DND-41 (cell line): ENCODE measurements around the gene CASQ2.

ENCODE experiments used
- ATAC-seq: fragments of 200-7000 bp; cut with Tn5 transposase; 3 replicates; pipeline ENCODE4 v1.9.1; 2021; ENCODE audit warnings: low read depth; ENCODE audit not compliant: insufficient read depth
- DNase-seq: peaks from one replicate; pipeline ENCODE4 v3.0.0-alpha.2; 2020
- H2AFZ ChIP-seq: 2 replicates; pipeline ENCODE4 v1.6.0; 2012; ENCODE audit warnings: low read depth, low read length
- H3K27ac ChIP-seq: 2 replicates; pipeline ENCODE4 v1.5.1; 2012; ENCODE audit warnings: low read length, inconsistent platforms
- H3K27me3 ChIP-seq: fragments of 200-600 bp; sonication (generic); 2 replicates; pipeline ENCODE4 v1.6.0; 2012; ENCODE audit warnings: low read length, mild to moderate bottlenecking, inconsistent platforms; ENCODE audit not compliant: insufficient read depth, poor library complexity
- H3K36me3 ChIP-seq: 2 replicates; pipeline ENCODE4 v1.5.1; 2012; ENCODE audit warnings: low read length, inconsistent platforms; ENCODE audit not compliant: insufficient read depth
- H3K4me1 ChIP-seq: 2 replicates; pipeline ENCODE4 v1.5.1; 2012; ENCODE audit warnings: mild to moderate bottlenecking, low read length; ENCODE audit not compliant: insufficient read depth
- H3K4me2 ChIP-seq: 2 replicates; pipeline ENCODE4 v1.6.0; 2012; ENCODE audit warnings: mild to moderate bottlenecking, moderate library complexity, low read length, inconsistent platforms; ENCODE audit not compliant: insufficient read depth
- H3K4me3 ChIP-seq, 2 experiments: fragments of 200-600 bp in 1 of 2; shearing (Covaris generic) in 1 of 2; 2 replicates each; pipeline ENCODE4 v1.5.1; 2012 to 2016; ENCODE audit warnings: inconsistent platforms in 2 of 2, low read length in 2 of 2, mild to moderate bottlenecking in 2 of 2, low read depth in 1 of 2, moderate library complexity in 1 of 2
- H3K79me2 ChIP-seq: 2 replicates; pipeline ENCODE4 v1.6.0; 2012; ENCODE audit warnings: low read length, inconsistent platforms; ENCODE audit not compliant: insufficient read depth
- H3K9ac ChIP-seq: 2 replicates; pipeline ENCODE4 v1.6.0; 2012; ENCODE audit warnings: low read depth, mild to moderate bottlenecking, inconsistent platforms, low read length, moderate library complexity
- H3K9me3 ChIP-seq: 2 replicates; pipeline ENCODE4 v1.5.1; 2012; ENCODE audit warnings: low read length, moderate library complexity, mild to moderate bottlenecking, inconsistent platforms; ENCODE audit not compliant: insufficient read depth, severe bottlenecking
- H4K20me1 ChIP-seq: 2 replicates; pipeline ENCODE4 v1.6.0; 2012; ENCODE audit warnings: low read length; ENCODE audit not compliant: insufficient read depth
- EZH2 ChIP-seq: IDR thresholded peaks from 3 replicates; pipeline ENCODE4 v1.6.1; 2012; ENCODE audit warnings: borderline replicate concordance, low read depth, mild to moderate bottlenecking, moderate library complexity, low read length, inconsistent platforms; ENCODE audit not compliant: severe bottlenecking
- TF ChIP-seq, protein P1 (sequence below): IDR thresholded peaks from 2 replicates; pipeline ENCODE4 v1.5.1; 2012; ENCODE audit warnings: borderline replicate concordance, low read length, moderate library complexity, mild to moderate bottlenecking; ENCODE audit not compliant: poor library complexity, severe bottlenecking; ENCODE audit errors: extremely low read depth

CASQ2 gene

DNA sequence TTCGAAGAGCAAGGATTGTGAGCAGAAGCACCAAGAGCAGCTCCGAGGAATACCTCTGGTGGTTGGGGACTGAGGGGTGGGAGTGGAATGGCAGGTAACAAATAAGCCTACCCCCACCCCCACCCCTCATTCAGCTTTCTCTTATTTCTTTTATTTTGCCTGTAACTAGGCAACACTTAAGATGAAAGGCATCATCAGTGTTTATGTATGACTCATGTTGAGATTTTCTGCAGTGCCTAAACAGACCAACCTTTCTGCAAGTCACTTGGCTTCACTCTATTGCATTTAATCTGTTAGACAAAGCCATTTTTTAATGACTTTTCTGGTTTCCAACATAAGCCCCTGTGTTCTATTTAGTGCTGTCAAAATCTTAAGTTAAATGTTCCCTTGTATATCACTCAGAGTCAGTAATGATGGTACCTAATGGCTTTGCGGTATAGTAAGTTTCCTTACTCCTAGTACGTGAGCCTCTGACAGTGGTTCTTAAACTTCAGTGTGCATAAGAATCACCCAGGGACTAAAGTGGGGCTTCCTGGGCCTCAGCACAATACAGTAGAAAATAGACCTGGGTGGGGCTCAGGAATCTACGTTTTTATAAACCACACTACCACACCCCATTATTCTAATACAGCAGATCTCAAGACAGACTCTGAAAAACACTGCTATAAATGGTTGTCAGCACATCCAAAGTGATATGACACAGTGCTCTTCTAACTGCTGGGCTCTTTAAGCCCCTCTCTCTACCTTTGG, 19.9 kb downstream of the CASQ2 start:
- no peak overlapping the region for H3K4me2 ChIP-seq
- DNase-seq: no peak
- ATAC-seq: no peak
- peaks cover 11% of the 10 kb centered on the region for H3K27me3 ChIP-seq
- H2AFZ ChIP-seq: no peak overlapping the region
- TF ChIP-seq, protein P1, sequence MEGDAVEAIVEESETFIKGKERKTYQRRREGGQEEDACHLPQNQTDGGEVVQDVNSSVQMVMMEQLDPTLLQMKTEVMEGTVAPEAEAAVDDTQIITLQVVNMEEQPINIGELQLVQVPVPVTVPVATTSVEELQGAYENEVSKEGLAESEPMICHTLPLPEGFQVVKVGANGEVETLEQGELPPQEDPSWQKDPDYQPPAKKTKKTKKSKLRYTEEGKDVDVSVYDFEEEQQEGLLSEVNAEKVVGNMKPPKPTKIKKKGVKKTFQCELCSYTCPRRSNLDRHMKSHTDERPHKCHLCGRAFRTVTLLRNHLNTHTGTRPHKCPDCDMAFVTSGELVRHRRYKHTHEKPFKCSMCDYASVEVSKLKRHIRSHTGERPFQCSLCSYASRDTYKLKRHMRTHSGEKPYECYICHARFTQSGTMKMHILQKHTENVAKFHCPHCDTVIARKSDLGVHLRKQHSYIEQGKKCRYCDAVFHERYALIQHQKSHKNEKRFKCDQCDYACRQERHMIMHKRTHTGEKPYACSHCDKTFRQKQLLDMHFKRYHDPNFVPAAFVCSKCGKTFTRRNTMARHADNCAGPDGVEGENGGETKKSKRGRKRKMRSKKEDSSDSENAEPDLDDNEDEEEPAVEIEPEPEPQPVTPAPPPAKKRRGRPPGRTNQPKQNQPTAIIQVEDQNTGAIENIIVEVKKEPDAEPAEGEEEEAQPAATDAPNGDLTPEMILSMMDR: no peak
- no peak for TF ChIP-seq EZH2
- H3K36me3 ChIP-seq: no peaks in the 10 kb centered on the region
- H3K4me1 ChIP-seq: no peaks in the 10 kb centered on the region
- H3K4me3 ChIP-seq: no peak overlapping the region
- no peaks in the 10 kb centered on the region for H4K20me1 ChIP-seq
- no peak overlapping the region for H3K27ac ChIP-seq
- no peak overlapping the region for H3K9ac ChIP-seq
- no peaks in the 10 kb centered on the region for H3K9me3 ChIP-seq
- no peaks in the 10 kb centered on the region for H3K79me2 ChIP-seq

DNA sequence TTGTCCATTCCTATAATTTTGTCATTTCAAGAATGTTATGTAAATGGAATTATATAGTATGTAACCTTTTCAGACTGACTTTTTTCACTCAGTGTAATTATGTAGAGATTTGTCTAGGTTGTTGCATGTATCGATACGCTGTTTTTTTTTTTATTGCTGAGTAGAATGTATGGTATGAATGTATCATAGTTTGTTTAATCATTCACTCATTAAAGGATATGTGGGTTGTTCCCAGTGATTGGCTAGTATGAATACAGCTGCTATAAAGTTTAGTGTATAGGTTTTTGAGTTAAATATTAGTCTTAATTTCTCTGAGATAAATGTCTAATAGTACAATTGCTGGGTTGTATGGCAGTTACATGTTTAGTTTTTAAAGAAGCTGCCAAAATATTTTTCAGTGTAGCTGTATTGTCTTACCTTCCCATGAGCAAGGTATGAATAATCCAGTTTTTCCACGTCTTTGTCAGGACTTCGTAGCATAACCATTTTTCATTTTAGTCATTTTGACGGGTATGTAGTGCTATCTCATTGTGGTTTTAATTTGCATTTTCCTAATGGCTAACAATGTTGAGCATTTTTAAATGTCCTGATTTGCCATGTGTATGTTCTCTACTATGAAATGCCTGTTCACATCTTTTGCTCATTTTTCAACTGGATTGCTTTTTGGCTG, 22.4 kb downstream of the CASQ2 start:
- ATAC-seq (no peak), DNase-seq (no peak)
- Histone ChIP-seq H3K27ac (no peak overlapping the region), H3K9me3 (no peaks in the 10 kb centered on the region), H3K9ac (no peak overlapping the region), H3K27me3 (peaks cover 4% of the 10 kb centered on the region), H3K4me3 (no peak overlapping the region), H4K20me1 (no peaks in the 10 kb centered on the region), H3K4me1 (no peaks in the 10 kb centered on the region), H3K79me2 (no peaks in the 10 kb centered on the region), H3K4me2 (no peak overlapping the region), H2AFZ (no peak overlapping the region), H3K36me3 (no peaks in the 10 kb centered on the region)
- TF ChIP-seq EZH2: no peak
- TF ChIP-seq, protein P1: no peak

DNA sequence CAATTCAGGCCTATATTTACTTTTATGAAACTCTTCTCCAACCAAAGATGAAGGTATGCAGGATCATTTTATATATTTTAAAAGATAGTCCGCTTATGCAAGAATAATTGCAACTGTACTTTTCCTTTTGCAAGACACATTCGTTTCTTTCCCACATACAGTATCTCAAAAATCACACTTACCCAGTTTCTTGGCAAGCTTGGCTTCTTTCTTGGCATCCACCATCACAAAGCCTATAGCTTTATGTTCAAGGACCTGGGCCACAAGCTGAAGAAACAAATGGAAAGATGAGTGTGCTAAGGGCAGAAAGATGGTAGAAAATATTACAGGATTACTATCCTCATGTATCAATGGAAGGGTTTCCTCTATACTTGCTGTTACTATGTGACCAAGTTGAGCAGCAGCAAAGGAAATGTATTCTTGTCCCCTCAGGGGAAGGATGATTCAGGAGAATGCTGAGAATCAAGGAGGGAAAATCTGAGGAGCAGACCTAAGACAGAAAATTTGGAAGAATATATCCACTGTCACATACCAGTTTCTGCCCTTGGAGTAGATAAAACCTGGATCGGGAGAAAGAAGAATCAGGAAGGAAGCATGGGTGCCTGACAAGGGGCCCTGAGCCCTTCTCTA, 23.8 kb downstream of the CASQ2 start:
- Histone ChIP-seq H3K9me3 (no peaks in the 10 kb centered on the region), H3K27me3 (peaks cover 4% of the 10 kb centered on the region), H3K9ac (no peak overlapping the region), H3K36me3 (no peaks in the 10 kb centered on the region), H4K20me1 (no peaks in the 10 kb centered on the region), H3K4me2 (no peak overlapping the region), H3K4me1 (no peaks in the 10 kb centered on the region), H2AFZ (no peak overlapping the region), H3K79me2 (no peaks in the 10 kb centered on the region), H3K27ac (no peak overlapping the region), H3K4me3 (no peak overlapping the region)
- DNase-seq (no peak), ATAC-seq (no peak)
- TF ChIP-seq, protein P1: no peak
